ENCODE data around the gene TPRN. TPM values are rescaled to one million over a fixed set of nuclear protein-coding genes. Genes with fewer than 3 reads are reported as not detected.

The TPRN gene
- total and polyA plus RNA-seq, 4 donors, result 6.7 to 30.8 (median 17.0) TPM

DNA sequence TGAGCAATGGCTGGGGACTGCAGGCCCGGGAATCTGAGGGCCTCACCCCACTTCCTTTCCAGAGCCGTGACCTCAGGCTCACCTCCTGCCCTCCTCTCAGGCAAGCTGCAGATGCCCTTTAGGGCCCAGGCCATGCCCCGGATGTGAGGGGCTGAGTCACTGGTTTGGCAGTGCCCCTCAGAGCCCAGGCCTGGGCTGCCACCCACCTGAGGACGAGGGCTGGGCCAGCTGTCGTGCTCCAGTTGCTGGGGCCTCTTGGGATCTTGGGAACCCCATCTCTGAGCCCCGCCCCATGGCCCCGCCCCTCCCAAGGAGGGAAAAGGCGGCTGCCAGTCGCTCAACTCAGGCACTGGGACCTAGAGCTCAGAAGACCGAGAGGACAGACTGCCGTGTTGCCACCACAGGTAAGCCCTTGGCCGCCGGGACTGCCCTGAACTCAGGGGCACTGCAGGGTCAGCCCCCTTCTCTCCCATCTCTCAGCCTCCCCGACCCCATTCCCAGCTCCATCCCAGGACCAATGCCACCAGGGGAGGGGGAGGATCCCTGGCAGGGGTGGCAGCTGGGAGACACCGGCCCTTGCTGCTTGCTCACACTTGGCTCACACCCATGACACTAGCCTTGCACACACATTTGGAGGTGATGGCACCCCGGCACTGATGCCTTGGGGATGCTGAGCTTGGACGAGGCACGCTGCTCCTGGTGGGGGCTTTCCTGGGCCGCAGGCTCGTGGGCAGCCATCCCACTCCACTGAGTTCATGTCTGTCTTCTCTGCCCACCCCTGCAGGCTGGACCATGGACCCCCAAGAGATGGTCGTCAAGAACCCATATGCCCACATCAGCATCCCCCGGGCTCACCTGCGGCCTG is 24.5 kb upstream of the TPRN start, which contains the start of gene CYSRT1:
Gene CYSRT1, plus strand, starts transcription at position 345 of the 865 bp plus-strand sequence. Its CDS starts 448 bp downstream, at position 793.
- Histone ChIP-seq H3K4me1 (ENCODE audit: control insufficient read depth, insufficient read depth, low read length) (peaks cover 38% of the 10 kb centered on the region), H3K36me3 (ENCODE audit: control insufficient read depth, insufficient read depth, low read length) (peaks cover 9% of the 10 kb centered on the region), H3K9me3 (ENCODE audit: control insufficient read depth, insufficient read depth, low read length) (no peaks in the 10 kb centered on the region), H3K4me3 (ENCODE audit: low read depth, low read length) (peak within 1 kb of the TSS; percentile 60), H3K27me3 (ENCODE audit: control insufficient read depth, insufficient read depth, low read length) (no peaks in the 10 kb centered on the region), H3K27ac (ENCODE audit: low read depth, low read length) (no peak within 1 kb of the TSS)
- DNase-seq (ENCODE audit: low read depth in 4 of 6, low spot score in 6 of 6), result no peak
- WGBS (ENCODE audit: insufficient coverage), result 53% methylated on average over 18 of the region's 23 CpGs

DNA sequence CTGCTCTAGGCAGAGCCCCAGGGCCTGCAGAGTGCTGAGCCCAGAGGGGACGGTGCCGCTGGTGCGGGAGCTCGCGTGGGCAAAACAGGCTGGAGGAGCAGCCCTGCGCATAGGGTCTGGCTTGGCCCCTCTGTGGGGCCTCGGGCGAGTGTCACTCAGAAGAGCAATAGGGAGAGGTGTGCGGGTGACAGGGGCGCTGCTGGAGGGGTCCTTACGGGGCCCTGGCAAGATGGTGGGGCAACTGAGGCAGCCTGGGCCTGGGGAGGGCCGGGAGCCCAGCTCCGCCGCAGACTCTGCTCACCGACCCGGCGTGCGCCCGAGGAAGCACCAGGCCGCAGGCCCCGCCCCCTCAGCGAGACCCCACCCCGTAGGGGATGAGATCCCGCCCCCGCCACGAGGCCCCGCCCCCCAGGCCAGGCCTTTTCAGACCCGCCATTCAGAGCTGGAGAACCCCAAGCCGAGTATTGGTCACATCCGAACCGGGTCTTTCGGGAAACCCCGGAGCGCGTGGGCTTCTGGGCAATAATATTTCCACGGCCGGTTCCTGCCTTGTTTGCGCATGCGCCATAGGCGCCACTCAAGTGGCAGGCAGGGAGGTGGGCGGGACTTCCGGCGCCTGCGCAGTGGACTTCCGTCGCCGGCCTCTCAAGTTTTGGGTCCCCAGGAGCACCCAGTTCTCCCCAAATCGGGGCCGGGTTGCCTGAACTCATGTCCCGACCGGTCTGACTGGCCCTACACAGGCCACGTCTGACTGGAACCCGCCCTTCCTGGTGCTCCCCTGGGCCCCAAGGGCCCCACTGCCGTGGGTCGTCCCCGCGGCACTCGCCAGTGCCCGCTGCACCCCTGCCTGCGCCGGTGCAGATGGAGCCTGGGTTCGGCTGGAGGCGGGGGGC is 22.8 kb upstream of the TPRN start:
- no peaks in the 10 kb centered on the region for H3K27me3 ChIP-seq (ENCODE audit: control insufficient read depth, insufficient read depth, low read length)
- no peaks in the 10 kb centered on the region for H3K9me3 ChIP-seq (ENCODE audit: control insufficient read depth, insufficient read depth, low read length)
- H3K27ac ChIP-seq (ENCODE audit: low read depth, low read length), result peak overlapping the region; percentile 75
- H3K36me3 ChIP-seq (ENCODE audit: control insufficient read depth, insufficient read depth, low read length), result peaks cover 27% of the 10 kb centered on the region
- peak; percentile 88 to 100 (median 96) for DNase-seq (ENCODE audit: low read depth in 4 of 6, low spot score in 6 of 6)
- WGBS (ENCODE audit: insufficient coverage), result under 1% methylated on average over 63 of the region's 63 CpGs
- peak overlapping the region; percentile 60 for H3K4me3 ChIP-seq (ENCODE audit: low read depth, low read length)
- peaks cover 43% of the 10 kb centered on the region for H3K4me1 ChIP-seq (ENCODE audit: control insufficient read depth, insufficient read depth, low read length)

DNA sequence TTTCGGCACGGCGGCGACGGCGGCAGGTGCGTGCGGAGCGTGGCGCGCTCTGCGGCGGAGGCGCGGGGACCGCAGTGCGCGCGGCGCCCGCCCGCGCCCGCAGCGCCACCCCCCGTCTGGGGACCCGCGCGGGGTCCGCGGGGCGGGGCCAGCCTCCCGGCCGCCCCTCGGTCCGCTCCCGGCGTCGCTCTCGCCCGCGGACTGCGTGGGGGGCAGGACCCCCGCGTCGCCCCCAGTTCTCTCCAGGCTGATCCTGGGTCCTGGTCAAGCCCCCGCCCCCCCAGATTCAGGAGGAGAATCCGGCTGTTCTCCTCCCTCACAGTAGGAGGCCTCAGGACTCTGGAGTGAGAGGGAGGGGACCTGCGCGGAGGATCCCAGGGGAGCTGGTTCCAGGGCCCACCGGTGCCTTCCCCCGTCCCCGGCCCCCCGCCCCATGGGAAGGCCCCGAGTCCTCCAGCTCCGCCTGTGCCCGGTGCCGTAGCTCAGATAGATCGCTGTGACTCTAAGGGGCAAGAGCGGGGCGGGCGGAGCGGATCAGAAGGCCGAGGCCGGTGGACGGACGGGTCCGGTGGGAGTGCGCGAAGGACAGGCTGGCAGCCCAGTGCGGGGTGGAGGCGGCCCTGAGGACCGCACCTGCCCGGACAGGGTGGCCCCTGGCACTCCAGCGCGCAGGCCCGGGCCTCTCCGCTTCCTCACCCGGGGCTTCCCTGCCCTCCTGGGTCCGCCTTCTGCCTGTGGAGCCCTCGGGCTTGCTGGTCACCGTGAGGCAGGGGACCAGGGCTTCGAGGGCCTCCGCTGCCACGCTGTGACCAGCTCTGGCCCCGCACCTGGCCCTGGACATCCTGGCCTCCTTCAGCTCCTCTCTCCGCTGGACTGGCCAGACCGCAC is 21.9 kb upstream of the TPRN start, which contains the start of gene RNF208:
Gene RNF208, minus strand, starts transcription at position 51 of the 888 bp plus-strand sequence. CDS start 1,028 bp downstream, outside the sequence.
- H3K4me3 ChIP-seq (ENCODE audit: low read depth, low read length), result peak within 1 kb of the TSS; percentile 60
- H3K27ac ChIP-seq (ENCODE audit: low read depth, low read length), result peak within 1 kb of the TSS; percentile 75
- peaks cover 40% of the 10 kb centered on the region for H3K4me1 ChIP-seq (ENCODE audit: control insufficient read depth, insufficient read depth, low read length)
- peaks cover 35% of the 10 kb centered on the region for H3K36me3 ChIP-seq (ENCODE audit: control insufficient read depth, insufficient read depth, low read length)
- peak in 2 of 6 donors; percentile 70 for DNase-seq (ENCODE audit: low read depth in 4 of 6, low spot score in 6 of 6)
- no peaks in the 10 kb centered on the region for H3K9me3 ChIP-seq (ENCODE audit: control insufficient read depth, insufficient read depth, low read length)
- no peaks in the 10 kb centered on the region for H3K27me3 ChIP-seq (ENCODE audit: control insufficient read depth, insufficient read depth, low read length)
- 3% methylated on average over 86 of the region's 88 CpGs for WGBS (ENCODE audit: insufficient coverage)

DNA sequence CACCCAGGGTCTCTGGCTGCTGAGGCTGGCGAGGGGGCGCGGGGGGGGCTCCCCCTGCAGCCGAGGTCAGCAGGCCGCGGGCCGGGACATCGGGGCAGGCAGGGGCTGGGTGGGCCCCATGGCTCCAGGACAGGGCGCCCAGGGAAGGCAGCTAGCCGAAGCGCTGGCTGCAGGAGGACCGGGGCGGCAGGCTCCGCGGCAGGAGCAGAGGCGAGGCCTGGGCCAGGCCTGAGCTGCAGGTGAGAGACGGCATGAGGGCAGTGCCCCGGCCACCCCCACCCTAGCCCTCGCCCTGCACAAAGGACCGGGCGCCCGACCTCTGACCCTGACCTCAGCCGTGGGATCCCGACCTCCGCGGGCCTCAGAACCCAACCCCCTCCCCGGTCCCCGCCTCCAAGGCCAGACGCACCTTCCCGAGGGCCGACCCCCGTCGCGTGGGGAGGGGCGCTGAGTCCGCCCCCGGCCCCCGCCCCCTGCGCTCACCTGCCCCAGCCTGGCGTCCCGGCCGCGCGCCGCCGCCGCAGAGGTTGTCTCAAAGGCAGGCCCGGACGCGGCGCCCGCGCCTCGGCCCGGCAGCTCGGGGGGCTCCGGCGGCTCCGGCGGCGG is 21.1 kb upstream of the TPRN start:
- DNase-seq (ENCODE audit: low read depth in 4 of 6, low spot score in 6 of 6), result peak in 2 of 6 donors; percentile 30 to 37
- H3K36me3 ChIP-seq (ENCODE audit: control insufficient read depth, insufficient read depth, low read length), result peaks cover 44% of the 10 kb centered on the region
- WGBS (ENCODE audit: insufficient coverage), result 3% methylated on average over 61 of the region's 61 CpGs
- no peaks in the 10 kb centered on the region for H3K9me3 ChIP-seq (ENCODE audit: control insufficient read depth, insufficient read depth, low read length)
- no peaks in the 10 kb centered on the region for H3K27me3 ChIP-seq (ENCODE audit: control insufficient read depth, insufficient read depth, low read length)
- peaks cover 36% of the 10 kb centered on the region for H3K4me1 ChIP-seq (ENCODE audit: control insufficient read depth, insufficient read depth, low read length)
- peak overlapping the region; percentile 24 for H3K4me3 ChIP-seq (ENCODE audit: low read depth, low read length)
- no peak overlapping the region for H3K27ac ChIP-seq (ENCODE audit: low read depth, low read length)

DNA sequence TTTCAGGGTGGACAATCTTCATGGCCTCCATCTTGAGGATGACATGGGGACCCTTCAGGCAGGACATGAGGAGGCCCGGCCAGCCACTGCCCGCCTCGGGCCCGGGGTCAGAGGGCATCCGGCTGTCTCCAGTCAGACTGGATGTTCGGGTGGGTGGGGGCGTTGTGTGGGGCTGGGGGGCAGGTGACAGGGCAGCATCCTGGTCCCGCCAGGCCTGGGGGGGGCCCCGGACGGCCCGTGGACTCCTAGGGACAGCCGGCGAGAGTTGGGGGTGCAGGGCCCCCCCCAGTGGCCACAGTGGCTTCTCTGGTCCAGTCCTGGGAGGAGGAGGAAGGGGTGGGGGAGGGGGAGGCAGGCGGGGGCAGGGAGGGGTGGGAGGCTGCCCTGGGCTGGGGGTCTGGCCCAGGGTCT is 20.6 kb upstream of the TPRN start:
- no CpG with 5 or more reads among the region's 14 CpGs for WGBS (ENCODE audit: insufficient coverage)
- H3K36me3 ChIP-seq (ENCODE audit: control insufficient read depth, insufficient read depth, low read length), result peaks cover 49% of the 10 kb centered on the region
- no peak for DNase-seq (ENCODE audit: low read depth in 4 of 6, low spot score in 6 of 6)
- peaks cover 36% of the 10 kb centered on the region for H3K4me1 ChIP-seq (ENCODE audit: control insufficient read depth, insufficient read depth, low read length)
- H3K4me3 ChIP-seq (ENCODE audit: low read depth, low read length), result no peak overlapping the region
- H3K27me3 ChIP-seq (ENCODE audit: control insufficient read depth, insufficient read depth, low read length), result no peaks in the 10 kb centered on the region
- no peaks in the 10 kb centered on the region for H3K9me3 ChIP-seq (ENCODE audit: control insufficient read depth, insufficient read depth, low read length)
- no peak overlapping the region for H3K27ac ChIP-seq (ENCODE audit: low read depth, low read length)

DNA sequence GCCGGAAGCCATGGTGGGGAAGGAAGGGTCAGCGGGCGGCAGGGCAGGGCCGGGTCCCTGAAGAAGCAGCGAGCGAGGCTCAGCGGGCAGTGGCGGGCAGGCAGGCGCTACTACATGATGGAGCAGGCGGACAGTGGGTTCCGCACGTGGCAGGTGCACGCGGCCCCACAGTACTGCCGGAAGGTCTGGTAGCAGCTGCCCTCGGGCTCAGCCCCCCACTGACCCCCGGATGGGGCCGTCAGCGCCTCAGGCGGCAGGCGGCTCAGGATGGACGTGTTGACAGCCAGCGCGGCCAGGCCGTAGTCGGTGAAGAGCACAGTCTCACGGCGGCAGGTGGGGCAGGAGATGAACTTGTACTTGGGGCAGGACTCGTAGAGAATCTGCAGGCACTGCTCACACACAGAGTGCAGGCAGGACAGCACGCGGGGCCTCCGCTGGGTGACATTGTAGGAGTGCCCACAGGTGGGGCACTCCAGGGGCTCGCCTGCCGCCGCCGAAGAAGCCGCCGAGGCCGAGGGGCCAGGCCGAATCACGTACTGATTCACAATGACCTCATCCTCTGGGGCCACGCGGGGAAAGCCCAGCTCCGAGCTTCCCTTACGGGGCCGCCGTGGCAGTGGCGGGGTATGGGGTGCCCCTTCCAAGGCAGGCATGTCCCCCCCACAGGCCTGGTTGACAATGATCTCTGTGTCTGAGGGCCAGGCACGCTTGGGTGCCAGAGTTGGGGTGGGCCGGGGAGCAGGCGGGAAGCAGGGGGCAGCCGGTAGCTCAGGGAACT is 20.0 kb upstream of the TPRN start:
- no peak overlapping the region for H3K4me3 ChIP-seq (ENCODE audit: low read depth, low read length)
- H3K27me3 ChIP-seq (ENCODE audit: control insufficient read depth, insufficient read depth, low read length), result no peaks in the 10 kb centered on the region
- DNase-seq (ENCODE audit: low read depth in 4 of 6, low spot score in 6 of 6), result no peak
- no peak overlapping the region for H3K27ac ChIP-seq (ENCODE audit: low read depth, low read length)
- WGBS (ENCODE audit: insufficient coverage), result 88% methylated on average over 51 of the region's 52 CpGs
- peaks cover 36% of the 10 kb centered on the region for H3K4me1 ChIP-seq (ENCODE audit: control insufficient read depth, insufficient read depth, low read length)
- H3K36me3 ChIP-seq (ENCODE audit: control insufficient read depth, insufficient read depth, low read length), result peaks cover 55% of the 10 kb centered on the region
- no peaks in the 10 kb centered on the region for H3K9me3 ChIP-seq (ENCODE audit: control insufficient read depth, insufficient read depth, low read length)

DNA sequence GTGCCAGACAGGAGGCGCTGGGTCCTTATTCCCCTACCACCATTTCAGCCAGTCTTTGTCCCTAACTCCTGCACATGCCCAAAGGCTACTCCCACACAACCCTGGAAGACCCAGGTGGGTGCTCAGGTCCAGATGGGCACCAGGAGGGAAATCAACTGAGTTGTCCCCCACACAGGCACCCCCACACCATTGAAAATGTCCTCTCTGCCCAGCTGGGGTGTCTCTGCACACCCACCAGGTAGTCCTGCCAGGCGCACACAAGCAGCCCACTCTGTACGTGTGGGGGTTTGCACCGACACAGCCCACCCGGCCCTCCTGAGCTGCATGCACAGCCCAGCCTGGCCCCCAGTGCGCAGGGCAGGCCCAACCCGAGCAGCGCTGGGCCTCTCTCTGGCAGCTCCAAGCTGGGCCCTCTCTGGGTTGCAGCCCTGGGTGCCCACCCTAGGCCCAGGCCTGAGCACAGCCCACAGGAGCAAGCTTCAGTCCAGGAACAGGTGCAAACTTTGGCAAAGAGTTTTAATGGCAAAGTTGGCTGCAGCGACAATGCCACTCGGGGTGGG is 19.3 kb upstream of the TPRN start:
- H3K27me3 ChIP-seq (ENCODE audit: control insufficient read depth, insufficient read depth, low read length), result no peaks in the 10 kb centered on the region
- DNase-seq (ENCODE audit: low read depth in 4 of 6, low spot score in 6 of 6), result no peak
- WGBS (ENCODE audit: insufficient coverage), result 94% methylated on average over 10 of the region's 10 CpGs
- H3K36me3 ChIP-seq (ENCODE audit: control insufficient read depth, insufficient read depth, low read length), result peaks cover 61% of the 10 kb centered on the region
- H3K27ac ChIP-seq (ENCODE audit: low read depth, low read length), result no peak overlapping the region
- peaks cover 34% of the 10 kb centered on the region for H3K4me1 ChIP-seq (ENCODE audit: control insufficient read depth, insufficient read depth, low read length)
- H3K4me3 ChIP-seq (ENCODE audit: low read depth, low read length), result no peak overlapping the region
- H3K9me3 ChIP-seq (ENCODE audit: control insufficient read depth, insufficient read depth, low read length), result no peaks in the 10 kb centered on the region

DNA sequence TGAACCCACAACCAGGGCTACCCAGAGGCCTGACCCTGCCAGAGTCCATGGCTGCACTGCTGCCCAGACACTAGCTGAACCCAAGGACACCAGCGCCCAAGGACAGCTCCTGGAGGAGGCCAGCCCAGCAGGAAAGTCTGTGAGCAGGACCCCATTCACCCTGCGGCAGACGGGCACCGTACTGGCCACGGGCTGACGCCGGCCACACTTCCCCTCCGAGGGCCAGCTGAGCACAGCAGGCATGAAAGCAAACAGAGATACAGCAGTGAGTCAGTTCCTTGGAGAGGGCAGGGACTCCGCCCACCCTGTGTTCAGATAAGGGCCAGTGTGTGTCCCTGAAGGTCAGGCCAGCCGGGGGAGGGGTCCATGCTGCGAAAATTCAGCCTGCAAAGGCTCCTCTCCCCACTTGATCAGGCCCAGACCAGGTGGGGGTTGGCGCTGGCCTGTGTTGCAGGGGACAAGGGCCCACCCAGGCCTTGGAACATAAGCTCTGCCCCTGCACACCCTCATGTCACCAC is 18.3 kb upstream of the TPRN start:
- Histone ChIP-seq H3K36me3 (ENCODE audit: control insufficient read depth, insufficient read depth, low read length) (peaks cover 72% of the 10 kb centered on the region), H3K27me3 (ENCODE audit: control insufficient read depth, insufficient read depth, low read length) (no peaks in the 10 kb centered on the region), H3K4me3 (ENCODE audit: low read depth, low read length) (no peak overlapping the region), H3K4me1 (ENCODE audit: control insufficient read depth, insufficient read depth, low read length) (peaks cover 29% of the 10 kb centered on the region), H3K27ac (ENCODE audit: low read depth, low read length) (no peak overlapping the region), H3K9me3 (ENCODE audit: control insufficient read depth, insufficient read depth, low read length) (no peaks in the 10 kb centered on the region)
- 87% methylated on average over 12 of the region's 12 CpGs for WGBS (ENCODE audit: insufficient coverage)
- no peak for DNase-seq (ENCODE audit: low read depth in 4 of 6, low spot score in 6 of 6)
